Measurements from ENCODE around the gene DSTYK. TPM values are rescaled to one million over a fixed set of nuclear protein-coding genes. Genes with fewer than 3 reads are reported as not detected.

Gene DSTYK
- total and polyA plus RNA-seq, 2 experiments from 2014 or later, result 6.1 to 10.7 TPM

DNA sequence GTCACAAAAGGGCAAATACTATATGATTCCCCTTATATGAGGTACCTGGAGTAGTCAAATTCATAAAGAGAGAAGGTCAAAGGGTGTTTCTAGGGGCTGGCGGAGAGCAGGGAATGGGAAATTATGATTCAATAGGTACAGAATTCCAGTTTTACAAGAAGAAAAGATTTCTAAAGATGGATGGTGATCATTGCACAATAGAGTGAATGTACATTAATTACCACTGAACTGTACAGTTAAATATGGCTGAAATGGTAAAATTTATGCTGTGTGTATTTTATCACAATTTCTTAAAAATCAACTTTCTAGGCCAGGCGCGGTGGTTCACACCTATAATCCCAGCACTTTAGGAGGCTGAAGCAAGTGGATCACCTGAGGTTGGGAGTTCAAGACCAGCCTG is 109.1 kb downstream of the DSTYK start:
- no peaks in the 10 kb centered on the region for H3K9me2 ChIP-seq (ENCODE audit: insufficient read depth)
- H3F3A ChIP-seq (replicated peaks; ENCODE audit: low read depth), result no peaks in the 10 kb centered on the region
- H3K36me3 ChIP-seq (ENCODE audit: insufficient read depth), result peaks cover 51% of the 10 kb centered on the region
- no peak overlapping the region for H3K4me3 Mint-ChIP-seq
- no peaks in the 10 kb centered on the region; the same call in 1 of the 2 replicates for H3K79me2 ChIP-seq (replicated peaks; ENCODE audit: insufficient read depth)
- no peaks in the 10 kb centered on the region for H3K27me3 Mint-ChIP-seq (ENCODE audit: insufficient read depth, low read depth, poor library complexity)
- H3K4me2 ChIP-seq, result no peak overlapping the region
- no peaks in the 10 kb centered on the region for H3K4me1 Mint-ChIP-seq
- H3K4me1 ChIP-seq (ENCODE audit: insufficient read depth), result no peaks in the 10 kb centered on the region
- ATAC-seq, result no peak
- no peak for TF ChIP-seq ZNF331 (CRISPR knock-in tag; IDR thresholded peaks at IDR 0.05; ENCODE audit: low read depth)
- TF ChIP-seq, protein P1, sequence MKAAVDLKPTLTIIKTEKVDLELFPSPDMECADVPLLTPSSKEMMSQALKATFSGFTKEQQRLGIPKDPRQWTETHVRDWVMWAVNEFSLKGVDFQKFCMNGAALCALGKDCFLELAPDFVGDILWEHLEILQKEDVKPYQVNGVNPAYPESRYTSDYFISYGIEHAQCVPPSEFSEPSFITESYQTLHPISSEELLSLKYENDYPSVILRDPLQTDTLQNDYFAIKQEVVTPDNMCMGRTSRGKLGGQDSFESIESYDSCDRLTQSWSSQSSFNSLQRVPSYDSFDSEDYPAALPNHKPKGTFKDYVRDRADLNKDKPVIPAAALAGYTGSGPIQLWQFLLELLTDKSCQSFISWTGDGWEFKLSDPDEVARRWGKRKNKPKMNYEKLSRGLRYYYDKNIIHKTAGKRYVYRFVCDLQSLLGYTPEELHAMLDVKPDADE (IDR thresholded peaks at IDR 0.05), result no peak
- TF ChIP-seq EZH2 (IDR thresholded peaks at IDR 0.05; ENCODE audit: low read depth, unreplicated experiment), result no peak
- no peak for TF ChIP-seq CTCF (conservative IDR thresholded peaks at IDR 0.05; ENCODE audit: low read depth in 2 of 2)
- no peaks in the 10 kb centered on the region for H3K9me3 Mint-ChIP-seq
- H3K27ac ChIP-seq (ENCODE audit: low read depth), result no peak overlapping the region
- H4K20me1 ChIP-seq (replicated peaks; ENCODE audit: insufficient read depth), result no peaks in the 10 kb centered on the region; the same call in 1 of the 2 replicates
- H3K4me3 ChIP-seq, result no peak overlapping the region
- no peak overlapping the region for H2AFZ ChIP-seq
- no peak overlapping the region for H3K27ac Mint-ChIP-seq
- no peaks in the 10 kb centered on the region for H3K27me3 ChIP-seq (ENCODE audit: insufficient read depth)
- H3K36me3 Mint-ChIP-seq (ENCODE audit: low read depth), result peaks cover 89% of the 10 kb centered on the region
- DNase-seq (ENCODE audit: low spot score), result no peak

- H3K36me3 ChIP-seq (ENCODE audit: insufficient read depth), result peaks cover 74% of the 10 kb centered on the region
- H3F3A ChIP-seq (replicated peaks; ENCODE audit: low read depth), result no peaks in the 10 kb centered on the region
- Mint-ChIP-seq H3K9me3 (no peaks in the 10 kb centered on the region), H3K4me1 (no peaks in the 10 kb centered on the region), H3K4me3 (no peak overlapping the region), H3K27me3 (ENCODE audit: insufficient read depth, low read depth, poor library complexity) (peaks cover 2% of the 10 kb centered on the region), H3K27ac (no peak overlapping the region), H3K36me3 (ENCODE audit: low read depth) (peaks cover 84% of the 10 kb centered on the region)
- H3K27ac ChIP-seq (ENCODE audit: low read depth), result no peak overlapping the region
- ATAC-seq, result no peak
- no peak overlapping the region for H2AFZ ChIP-seq
- H3K4me2 ChIP-seq, result no peak overlapping the region
- no peaks in the 10 kb centered on the region for H3K4me1 ChIP-seq (ENCODE audit: insufficient read depth)
- no peaks in the 10 kb centered on the region for H3K9me2 ChIP-seq (ENCODE audit: insufficient read depth)
- no peaks in the 10 kb centered on the region for H3K79me2 ChIP-seq (replicated peaks; ENCODE audit: insufficient read depth)
- H3K4me3 ChIP-seq, result no peak overlapping the region
- DNase-seq (ENCODE audit: low spot score), result no peak
- no peaks in the 10 kb centered on the region for H3K27me3 ChIP-seq (ENCODE audit: insufficient read depth)
- H4K20me1 ChIP-seq (replicated peaks; ENCODE audit: insufficient read depth), result no peaks in the 10 kb centered on the region; the same call in 1 of the 2 replicates
- no peak for TF ChIP-seq STAT1 (IDR thresholded peaks at IDR 0.05; ENCODE audit: unreplicated experiment)
- TF ChIP-seq JUNB (IDR thresholded peaks at IDR 0.05; ENCODE audit: unreplicated experiment), result no peak
- no peak for TF ChIP-seq ZNF114 (CRISPR knock-in tag; IDR thresholded peaks at IDR 0.05)
- no peak for TF ChIP-seq POLR2AphosphoS5 (IDR thresholded peaks at IDR 0.05; ENCODE audit: low read depth)
- TF ChIP-seq ZNF462 (CRISPR knock-in tag; IDR thresholded peaks at IDR 0.05), result no peak
- no peak for TF ChIP-seq ZNF331 (CRISPR knock-in tag; IDR thresholded peaks at IDR 0.05; ENCODE audit: low read depth)
- TF ChIP-seq CTCF (conservative IDR thresholded peaks at IDR 0.05; ENCODE audit: low read depth in 2 of 2), result no peak
- TF ChIP-seq EZH2 (IDR thresholded peaks at IDR 0.05; ENCODE audit: low read depth, unreplicated experiment), result no peak
Observed at GRCh38 chr1:205098242-205098641, 113.3 kb downstream of the DSTYK start.

Measured in GM23338 (cell line).